ENCODE results near the gene VEGFA.

Gene VEGFA

GRCh38 chr6:43824703-43825064, 54.7 kb downstream of the VEGFA start:
- TF ChIP-seq ZFX (IDR thresholded peaks at IDR 0.05) (no peak), CTCF (conservative IDR thresholded peaks at IDR 0.05) (no peak)
- H3K27ac ChIP-seq, result no peak overlapping the region

DNA sequence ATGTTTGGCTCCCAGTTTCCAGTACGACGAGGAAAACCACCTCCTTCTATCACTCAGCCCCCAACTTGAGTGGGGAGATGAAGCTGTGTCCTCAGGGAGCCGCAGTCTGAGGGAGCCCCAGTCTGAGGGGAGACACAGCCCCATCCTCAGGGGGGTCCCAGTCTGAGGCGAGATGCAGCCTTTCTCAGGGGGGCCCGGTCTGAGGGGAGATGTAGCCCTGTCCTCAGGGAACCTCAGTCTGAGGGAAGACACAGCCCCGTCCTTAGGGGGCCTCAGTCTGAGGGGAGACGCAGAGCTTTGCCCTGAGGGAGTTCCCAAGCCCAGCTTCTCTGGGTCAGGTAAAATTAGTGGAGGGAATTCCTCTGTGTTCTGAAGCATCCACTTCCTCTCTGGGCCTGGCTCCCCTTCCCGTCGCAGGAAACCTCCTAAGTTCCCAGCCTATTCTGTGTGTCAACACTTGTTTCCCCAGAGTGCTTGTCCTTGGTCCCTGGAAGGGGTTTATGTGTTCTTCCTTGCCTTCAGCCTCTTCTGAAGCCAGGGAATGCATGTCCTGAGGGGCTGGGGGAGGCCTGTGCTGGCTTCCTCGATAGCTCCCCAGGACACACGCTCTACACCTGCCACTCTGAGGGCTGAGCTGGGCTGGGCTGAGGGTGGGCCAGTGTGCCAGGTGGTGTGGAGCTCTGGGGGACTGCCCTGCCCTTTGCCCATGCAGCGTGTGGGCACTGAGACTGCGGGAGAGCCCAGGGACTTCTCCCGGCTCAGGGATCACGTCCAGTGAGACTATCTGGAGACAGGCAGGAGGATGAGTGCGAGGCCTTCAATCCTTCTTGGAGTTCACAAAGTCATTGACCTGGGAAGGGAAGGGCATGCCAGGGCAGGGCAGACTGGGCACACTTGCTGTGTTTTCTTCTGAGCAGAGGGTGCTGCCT, 55.4 kb downstream of the VEGFA start:
- TF ChIP-seq ZFX (IDR thresholded peaks at IDR 0.05), result no peak
- TF ChIP-seq CTCF (conservative IDR thresholded peaks at IDR 0.05), result no peak

GRCh38 chr6:43826730-43827129, 56.7 kb downstream of the VEGFA start:
- TF ChIP-seq CTCF (conservative IDR thresholded peaks at IDR 0.05) (no peak), ZFX (IDR thresholded peaks at IDR 0.05) (no peak)

More for the DNA sequence above, 55.4 kb downstream of the VEGFA start:
- no peak overlapping the region for H3K27ac ChIP-seq

GRCh38 chr6:43827898-43828297, 57.9 kb downstream of the VEGFA start:
- no peak overlapping the region for H3K27ac ChIP-seq
- TF ChIP-seq ZFX (IDR thresholded peaks at IDR 0.05) (no peak), CTCF (conservative IDR thresholded peaks at IDR 0.05) (no peak)

More at GRCh38 chr6:43826730-43827129, 56.7 kb downstream of the VEGFA start:
- no peak overlapping the region for H3K27ac ChIP-seq

DNA sequence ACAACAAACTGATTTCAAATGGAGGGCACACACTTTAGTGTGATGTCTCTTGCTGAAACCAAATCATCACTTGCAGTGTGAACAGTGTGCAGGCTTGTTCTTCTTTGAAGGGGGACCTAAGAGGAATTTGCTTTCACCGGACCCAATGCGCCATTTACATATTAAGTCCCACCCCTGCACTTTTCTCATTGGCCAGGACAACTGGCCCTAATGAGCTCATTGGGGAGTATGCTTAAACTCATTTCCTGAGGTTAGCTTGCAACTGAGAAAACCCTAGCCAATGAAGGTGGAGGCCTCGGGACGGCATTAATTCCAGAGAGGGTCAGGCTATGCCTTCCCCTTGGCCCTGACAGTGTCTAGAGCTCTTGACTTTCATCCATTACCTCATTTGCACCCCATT, 58.7 kb downstream of the VEGFA start:
- TF ChIP-seq CTCF (conservative IDR thresholded peaks at IDR 0.05), result no peak
- H3K27ac ChIP-seq, result no peak overlapping the region

DNA sequence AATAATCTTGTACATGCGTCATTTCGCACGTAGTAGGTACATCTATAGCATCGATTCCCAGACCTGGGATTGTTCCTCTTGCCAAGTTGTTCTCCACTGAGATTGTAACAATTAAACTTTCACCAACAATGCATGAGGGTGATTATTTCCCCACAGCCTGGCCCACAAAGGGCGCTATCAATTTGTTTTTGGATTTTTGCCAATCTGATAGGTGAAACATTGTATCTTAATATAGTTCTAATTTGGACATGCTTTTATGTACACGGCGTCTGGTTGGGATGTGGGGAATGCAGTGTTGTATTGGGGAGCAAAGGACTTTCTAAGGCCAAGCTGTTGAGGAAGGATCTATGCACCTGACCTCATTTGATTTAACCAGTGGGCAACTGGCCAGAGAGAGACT, 59.5 kb downstream of the VEGFA start:
- H3K27ac ChIP-seq, result no peak overlapping the region
- TF ChIP-seq CTCF (conservative IDR thresholded peaks at IDR 0.05) (no peak), ZFX (IDR thresholded peaks at IDR 0.05) (no peak)

- H3K27ac ChIP-seq, result no peak overlapping the region
- TF ChIP-seq ZFX (IDR thresholded peaks at IDR 0.05) (no peak), CTCF (conservative IDR thresholded peaks at IDR 0.05) (no peak)
Observed at GRCh38 chr6:43830775-43831174, 60.8 kb downstream of the VEGFA start.
